ENCODE data around the gene PTPN2.

PTPN2 gene

GRCh38 chr18:12895626-12896025 is 11.6 kb upstream of the PTPN2 start:
- no peak for TF ChIP-seq CTCF (IDR thresholded peaks at IDR 0.05; ENCODE audit: low read depth, low read length, missing control alignments)
- no peak overlapping the region for H3K4me3 ChIP-seq (ENCODE audit: low read depth, low read length)
- in situ Hi-C loops (cut with HindIII; ENCODE audit: low sequenced_read_pairs): loop anchor here (5.0 kb wide), 1 partner anchor 93 kb away; no protein-coding TSS in a partner anchor

GRCh38 chr18:12895014-12895413 is 11.0 kb upstream of the PTPN2 start:
- no peak for DNase-seq (ENCODE audit: low read depth)
- in situ Hi-C loops (cut with HindIII; ENCODE audit: low sequenced_read_pairs): loop anchor here (5.0 kb wide), 1 partner anchor 93 kb away; no protein-coding TSS in a partner anchor
- H3K4me3 ChIP-seq (ENCODE audit: low read depth, low read length): no peak overlapping the region
- TF ChIP-seq CTCF (IDR thresholded peaks at IDR 0.05; ENCODE audit: low read depth, low read length, missing control alignments): no peak

More at GRCh38 chr18:12895626-12896025, 11.6 kb upstream of the PTPN2 start:
- DNase-seq (ENCODE audit: low read depth): no peak

GRCh38 chr18:12891561-12891960 is 7.5 kb upstream of the PTPN2 start:
- no peak overlapping the region for H3K4me3 ChIP-seq (ENCODE audit: low read depth, low read length)
- DNase-seq (ENCODE audit: low read depth): no peak
- TF ChIP-seq CTCF (IDR thresholded peaks at IDR 0.05; ENCODE audit: low read depth, low read length, missing control alignments): no peak
- in situ Hi-C loops (cut with HindIII; ENCODE audit: low sequenced_read_pairs): no loop called here

- no peak for TF ChIP-seq CTCF (IDR thresholded peaks at IDR 0.05; ENCODE audit: low read depth, low read length, missing control alignments)
- no peak for DNase-seq (ENCODE audit: low read depth)
- in situ Hi-C loops (cut with HindIII; ENCODE audit: low sequenced_read_pairs): no loop called here
- H3K4me3 ChIP-seq (ENCODE audit: low read depth, low read length): no peak overlapping the region
These were observed 6.9 kb upstream of the PTPN2 start for GRCh38 chr18:12890964-12891363.

GRCh38 chr18:12886498-12887126 is 2.6 kb upstream of the PTPN2 start:
- no peak for DNase-seq (ENCODE audit: low read depth)
- TF ChIP-seq CTCF (IDR thresholded peaks at IDR 0.05; ENCODE audit: low read depth, low read length, missing control alignments): peak; percentile 50
- H3K4me3 ChIP-seq (ENCODE audit: low read depth, low read length): no peak overlapping the region
- in situ Hi-C loops (cut with HindIII; ENCODE audit: low sequenced_read_pairs): no loop called here

- DNase-seq (ENCODE audit: low read depth): no peak
- H3K4me3 ChIP-seq (ENCODE audit: low read depth, low read length): no peak overlapping the region
- TF ChIP-seq CTCF (IDR thresholded peaks at IDR 0.05; ENCODE audit: low read depth, low read length, missing control alignments): no peak
- in situ Hi-C loops (cut with HindIII; ENCODE audit: low sequenced_read_pairs): no loop called here
These were observed 1.5 kb upstream of the PTPN2 start for GRCh38 chr18:12885500-12885899.
